AG04449 (cell line): ENCODE measurements around the gene MKKS.

Experiments
- CTCF ChIA-PET: fragments of 350-600 bp; formaldehyde crosslinking; extraction: SDS; loops from one replicate; lab custom pipeline; 2021; ENCODE audit warnings: antibody characterized with exemption; lab: Yijun Ruan, JAX
- POLR2A ChIA-PET: fragments of 400-600, 350-600 bp; formaldehyde crosslinking; extraction: SDS; loops from one replicate; lab custom pipeline; 2020; ENCODE audit warnings: antibody characterized with exemption, inconsistent platforms; lab: Yijun Ruan, JAX
- DNase-seq: peaks from one replicate; pipeline ENCODE4 v3.0.0-alpha.2; 2010; ENCODE audit warnings: low read depth, low spot score
- H3K4me3 ChIP-seq: 2 replicates; pipeline ENCODE4 v1.5.1; 2011; ENCODE audit warnings: low read depth, mild to moderate bottlenecking, control low read depth, low read length
- CTCF ChIP-seq: IDR thresholded peaks from one replicate; pipeline ENCODE4 v1.5.1; 2011; ENCODE audit warnings: mild to moderate bottlenecking, moderate library complexity, low read length, control low read depth, inconsistent platforms; ENCODE audit not compliant: insufficient read depth; ENCODE audit errors: missing control alignments

The MKKS gene

GRCh38 chr20:10357974-10358373, 76.0 kb downstream of the MKKS start:
- no peak overlapping the region for H3K4me3 ChIP-seq
- CTCF ChIA-PET, result interaction anchor here (0.9 to 1.2 kb wide), 4 partner anchors 10 to 377 kb away, joined by 3 to 4 read pairs (median 4); no protein-coding TSS in a partner anchor
- DNase-seq, result no peak
- TF ChIP-seq CTCF, result no peak
- POLR2A ChIA-PET, result no interaction called here

GRCh38 chr20:10357061-10357708, 76.8 kb downstream of the MKKS start:
- DNase-seq, result no peak
- CTCF ChIA-PET, result interaction anchor here (0.9 to 1.2 kb wide), 4 partner anchors 11 to 376 kb away, joined by 3 to 4 read pairs (median 4); no protein-coding TSS in a partner anchor
- no peak for TF ChIP-seq CTCF
- POLR2A ChIA-PET, result no interaction called here
- H3K4me3 ChIP-seq, result no peak overlapping the region

- POLR2A ChIA-PET, result no interaction called here
- CTCF ChIA-PET, result no interaction called here
- H3K4me3 ChIP-seq, result no peak overlapping the region
- DNase-seq, result no peak
- TF ChIP-seq CTCF, result no peak
Observed at GRCh38 chr20:10356628-10357027, 77.4 kb downstream of the MKKS start.

GRCh38 chr20:10352934-10353824, 80.8 kb downstream of the MKKS start:
- ChIA-PET CTCF (interaction anchor here (1.1 kb wide), 1 partner anchor 263 kb away, joined by 3 read pairs; no protein-coding TSS in a partner anchor), POLR2A (no interaction called here)
- no peak for DNase-seq
- H3K4me3 ChIP-seq, result no peak overlapping the region
- TF ChIP-seq CTCF, result no peak
